GM23338 (cell line): ENCODE results near the gene KPNA4.

Source experiments
- CREB1 ChIP-seq: fragments of 250-450 bp; sonication (Bioruptor Pico); IDR thresholded peaks from 2 replicates; pipeline ENCODE4 v1.5.0; 2020; ENCODE audit warnings: low read depth, mild to moderate bottlenecking, moderate library complexity
- EZH2 ChIP-seq: fragments of 200-600 bp; sonication (generic); IDR thresholded peaks from one replicate; pipeline ENCODE4 v1.8.0; 2017; ENCODE audit warnings: antibody characterized with exemption, mild to moderate bottlenecking, low read depth; ENCODE audit not compliant: unreplicated experiment
- EZH2phosphoT487 ChIP-seq: fragments of 200-600 bp; sonication (generic); IDR thresholded peaks from one replicate; pipeline ENCODE4 v1.8.1; 2018; ENCODE audit warnings: antibody characterized with exemption; ENCODE audit not compliant: unreplicated experiment
- JUNB ChIP-seq: IDR thresholded peaks from one replicate; pipeline ENCODE4 v1.6.1; 2016; ENCODE audit warnings: antibody characterized with exemption; ENCODE audit not compliant: unreplicated experiment
- NANOG ChIP-seq: IDR thresholded peaks from 2 replicates; pipeline ENCODE4 v1.6.1; 2016; ENCODE audit warnings: antibody characterized with exemption, borderline replicate concordance
- POLR2AphosphoS5 ChIP-seq: IDR thresholded peaks from 2 replicates; pipeline ENCODE4 v1.6.1; 2016; ENCODE audit warnings: antibody characterized with exemption, low read depth
- REST ChIP-seq: IDR thresholded peaks from one replicate; pipeline ENCODE4 v1.6.1; 2018; ENCODE audit warnings: antibody characterized with exemption; ENCODE audit not compliant: unreplicated experiment
- ZNF331 ChIP-seq: fragments of 250-450 bp; sonication (Bioruptor Pico); IDR thresholded peaks from 2 replicates; pipeline ENCODE4 v1.5.0; 2020; ENCODE audit warnings: low read depth, mild to moderate bottlenecking, moderate library complexity
- TF ChIP-seq, protein P1 (sequence below), 2 experiments: fragments of 200-600 bp in 1 of 2; sonication (generic) in 1 of 2; conservative IDR thresholded peaks; 2 replicates each; pipeline versions ENCODE4 v1.5.1 to v1.6.1; 2016 to 2017; ENCODE audit warnings: antibody characterized with exemption in 2 of 2, low read depth in 2 of 2, mild to moderate bottlenecking in 2 of 2, moderate library complexity in 1 of 2
- TF ChIP-seq, protein P2 (sequence below): IDR thresholded peaks from 2 replicates; pipeline ENCODE4 v1.6.1; 2016; ENCODE audit warnings: antibody characterized with exemption

GRCh38 chr3:160501325-160501724, 64.0 kb downstream of the KPNA4 start:
- TF ChIP-seq EZH2 (no peak), POLR2AphosphoS5 (no peak), REST (no peak), CREB1 (CRISPR knock-in tag) (no peak), EZH2phosphoT487 (no peak), JUNB (no peak), ZNF331 (no peak), NANOG (no peak)
- TF ChIP-seq, protein P1, sequence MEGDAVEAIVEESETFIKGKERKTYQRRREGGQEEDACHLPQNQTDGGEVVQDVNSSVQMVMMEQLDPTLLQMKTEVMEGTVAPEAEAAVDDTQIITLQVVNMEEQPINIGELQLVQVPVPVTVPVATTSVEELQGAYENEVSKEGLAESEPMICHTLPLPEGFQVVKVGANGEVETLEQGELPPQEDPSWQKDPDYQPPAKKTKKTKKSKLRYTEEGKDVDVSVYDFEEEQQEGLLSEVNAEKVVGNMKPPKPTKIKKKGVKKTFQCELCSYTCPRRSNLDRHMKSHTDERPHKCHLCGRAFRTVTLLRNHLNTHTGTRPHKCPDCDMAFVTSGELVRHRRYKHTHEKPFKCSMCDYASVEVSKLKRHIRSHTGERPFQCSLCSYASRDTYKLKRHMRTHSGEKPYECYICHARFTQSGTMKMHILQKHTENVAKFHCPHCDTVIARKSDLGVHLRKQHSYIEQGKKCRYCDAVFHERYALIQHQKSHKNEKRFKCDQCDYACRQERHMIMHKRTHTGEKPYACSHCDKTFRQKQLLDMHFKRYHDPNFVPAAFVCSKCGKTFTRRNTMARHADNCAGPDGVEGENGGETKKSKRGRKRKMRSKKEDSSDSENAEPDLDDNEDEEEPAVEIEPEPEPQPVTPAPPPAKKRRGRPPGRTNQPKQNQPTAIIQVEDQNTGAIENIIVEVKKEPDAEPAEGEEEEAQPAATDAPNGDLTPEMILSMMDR (conservative IDR thresholded peaks at IDR 0.05; ENCODE audit: low read depth in 2 of 2) = no peak
- TF ChIP-seq, protein P2, sequence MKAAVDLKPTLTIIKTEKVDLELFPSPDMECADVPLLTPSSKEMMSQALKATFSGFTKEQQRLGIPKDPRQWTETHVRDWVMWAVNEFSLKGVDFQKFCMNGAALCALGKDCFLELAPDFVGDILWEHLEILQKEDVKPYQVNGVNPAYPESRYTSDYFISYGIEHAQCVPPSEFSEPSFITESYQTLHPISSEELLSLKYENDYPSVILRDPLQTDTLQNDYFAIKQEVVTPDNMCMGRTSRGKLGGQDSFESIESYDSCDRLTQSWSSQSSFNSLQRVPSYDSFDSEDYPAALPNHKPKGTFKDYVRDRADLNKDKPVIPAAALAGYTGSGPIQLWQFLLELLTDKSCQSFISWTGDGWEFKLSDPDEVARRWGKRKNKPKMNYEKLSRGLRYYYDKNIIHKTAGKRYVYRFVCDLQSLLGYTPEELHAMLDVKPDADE = no peak
